Stimulated activated CD8-positive, alpha-beta memory T cell treated with anti-CD3 and anti-CD28 coated beads, Interleukin-12 subunit alpha, Interleukin-12 subunit beta, amount 100 ng/mL, for 1 hour (primary cell): ENCODE data around the gene USP13.
"Not testable (repeated sequence)": the region's sequence is repeated elsewhere in the genome, so short reads cannot be mapped to it uniquely, and the experiment has no call there.

Experiments
- DNase-seq: peaks from one replicate; pipeline ENCODE4 v3.0.0-alpha.2; 2020; ENCODE audit warnings: low read depth

The USP13 gene

GRCh38 chr3:179738998-179739397, 86.2 kb downstream of the USP13 start:
- DNase-seq, result no peak

- no peak for DNase-seq
Observed at GRCh38 chr3:179739816-179740594, 87.2 kb downstream of the USP13 start.

- no peak for DNase-seq
Observed at GRCh38 chr3:179743913-179744312, 91.1 kb downstream of the USP13 start.

- DNase-seq, result no peak
Observed at GRCh38 chr3:179744667-179745066, 91.8 kb downstream of the USP13 start.

GRCh38 chr3:179745079-179745478, 92.2 kb downstream of the USP13 start:
- DNase-seq, result no peak

- no peak for DNase-seq
Observed at GRCh38 chr3:179745716-179746115, 92.9 kb downstream of the USP13 start.

GRCh38 chr3:179750720-179751328, 98.0 kb downstream of the USP13 start:
- DNase-seq, result no peak

GRCh38 chr3:179760944-179761343, 108.1 kb downstream of the USP13 start:
- no peak for DNase-seq

GRCh38 chr3:179765396-179765795, 112.6 kb downstream of the USP13 start:
- no peak for DNase-seq

GRCh38 chr3:179766416-179767133, 113.7 kb downstream of the USP13 start:
- no peak for DNase-seq

- no peak for DNase-seq
Observed at GRCh38 chr3:179768080-179768479, 115.2 kb downstream of the USP13 start.

GRCh38 chr3:179769411-179770247, 116.8 kb downstream of the USP13 start:
- DNase-seq, result no peak

- DNase-seq, result no peak
Observed at GRCh38 chr3:179771797-179772196, 119.0 kb downstream of the USP13 start.

- DNase-seq, result no peak
Observed at GRCh38 chr3:179772297-179772696, 119.5 kb downstream of the USP13 start.

GRCh38 chr3:179775416-179776122, 122.7 kb downstream of the USP13 start:
- no peak for DNase-seq

- not testable (repeated sequence) for DNase-seq
Observed at GRCh38 chr3:179782841-179783240, 130.0 kb downstream of the USP13 start.

GRCh38 chr3:179788996-179789395, 136.2 kb downstream of the USP13 start:
- no peak for DNase-seq

- no peak for DNase-seq
Observed at GRCh38 chr3:179791793-179792192, 139.0 kb downstream of the USP13 start.

- DNase-seq, result no peak
Observed at GRCh38 chr3:179794355-179794754, 141.5 kb downstream of the USP13 start.

- no peak for DNase-seq
Observed at GRCh38 chr3:179796421-179796820, 143.6 kb downstream of the USP13 start.

- no peak for DNase-seq
Observed at GRCh38 chr3:179797192-179797591, 144.4 kb downstream of the USP13 start.

- DNase-seq, result no peak
Observed at GRCh38 chr3:179801263-179801662, 148.4 kb downstream of the USP13 start.
